GM21723 (cell line): ENCODE results near the gene REEP6.

Source experiments
- ATAC-seq: cut with Tn5 transposase; IDR thresholded peaks from one replicate; pipeline ENCODE4 v1.9.1; 2021; ENCODE audit warnings: mild to moderate bottlenecking, moderate library complexity; ENCODE audit not compliant: unreplicated experiment

REEP6 gene

GRCh38 chr19:1540365-1540925, 49.5 kb downstream of the REEP6 start:
- ATAC-seq = no peak
